OCI-LY1 (cell line): ENCODE measurements around the gene MGAT2.

Source experiments
- EZH2 ChIP-seq: fragments of 200-600 bp; sonication (generic), shearing (Covaris generic); IDR thresholded peaks from 2 replicates; pipeline ENCODE4 v1.8.0; 2017; ENCODE audit warnings: borderline replicate concordance, mixed run types, mild to moderate bottlenecking, antibody characterized with exemption, low read length, moderate library complexity, mixed read lengths
- TF ChIP-seq, protein P1 (sequence below): fragments of 200-600 bp; sonication (generic), shearing (Covaris generic); IDR thresholded peaks from 2 replicates; pipeline ENCODE4 v1.5.1; 2017; ENCODE audit warnings: mild to moderate bottlenecking, antibody characterized with exemption, low read length, moderate library complexity, mixed read lengths

- TF ChIP-seq, protein P1, sequence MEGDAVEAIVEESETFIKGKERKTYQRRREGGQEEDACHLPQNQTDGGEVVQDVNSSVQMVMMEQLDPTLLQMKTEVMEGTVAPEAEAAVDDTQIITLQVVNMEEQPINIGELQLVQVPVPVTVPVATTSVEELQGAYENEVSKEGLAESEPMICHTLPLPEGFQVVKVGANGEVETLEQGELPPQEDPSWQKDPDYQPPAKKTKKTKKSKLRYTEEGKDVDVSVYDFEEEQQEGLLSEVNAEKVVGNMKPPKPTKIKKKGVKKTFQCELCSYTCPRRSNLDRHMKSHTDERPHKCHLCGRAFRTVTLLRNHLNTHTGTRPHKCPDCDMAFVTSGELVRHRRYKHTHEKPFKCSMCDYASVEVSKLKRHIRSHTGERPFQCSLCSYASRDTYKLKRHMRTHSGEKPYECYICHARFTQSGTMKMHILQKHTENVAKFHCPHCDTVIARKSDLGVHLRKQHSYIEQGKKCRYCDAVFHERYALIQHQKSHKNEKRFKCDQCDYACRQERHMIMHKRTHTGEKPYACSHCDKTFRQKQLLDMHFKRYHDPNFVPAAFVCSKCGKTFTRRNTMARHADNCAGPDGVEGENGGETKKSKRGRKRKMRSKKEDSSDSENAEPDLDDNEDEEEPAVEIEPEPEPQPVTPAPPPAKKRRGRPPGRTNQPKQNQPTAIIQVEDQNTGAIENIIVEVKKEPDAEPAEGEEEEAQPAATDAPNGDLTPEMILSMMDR, result no peak
- no peak for TF ChIP-seq EZH2
Measured at GRCh38 chr14:49583629-49584028, 37.0 kb upstream of the MGAT2 start.
